ENCODE results near the gene KRT222. TPM values are rescaled to one million over a fixed set of nuclear protein-coding genes. Genes with fewer than 3 reads are reported as not detected.

The KRT222 gene
- not detected in 2 replicates for total RNA-seq

GRCh38 chr17:40664582-40665333, at the start of gene KRT222:
KRT222 (minus strand) TSS chr17:40665177; CDS start chr17:40665099, 78 bp downstream.

GRCh38 chr17:40703652-40704051, 38.7 kb upstream of the KRT222 start, which contains the start of gene KRT24:
KRT24 (minus strand) TSS chr17:40703752; CDS start chr17:40703693, 59 bp downstream.

GRCh38 chr17:40647624-40648383, 17.2 kb downstream of the KRT222 start, which contains the start of gene SMARCE1:
SMARCE1 (minus strand) TSS chr17:40647818; CDS start chr17:40645802, 2,016 bp downstream.

Other genes with a start within 250 kb of the KRT222 start
- 33.9 and 74.6 TPM in 2 replicates for gene TOP2A, start 247.3 kb downstream of the KRT222 start, total RNA-seq
- gene IGFBP4, start 221.7 kb downstream of the KRT222 start, total RNA-seq: 149 and 165 TPM in 2 replicates
- not detected in 2 replicates for gene TNS4, start 163.6 kb downstream of the KRT222 start, total RNA-seq
- gene CCR7, start 99.7 kb downstream of the KRT222 start, total RNA-seq: under 0.01 and 0.09 TPM in 2 replicates
- 79.2 and 98.3 TPM in 2 replicates for gene SMARCE1, start 17.4 kb downstream of the KRT222 start, total RNA-seq
- not detected in 2 replicates for gene KRT24, start 38.6 kb upstream of the KRT222 start, total RNA-seq
- not detected in 2 replicates for gene KRT25, start 90.2 kb upstream of the KRT222 start, total RNA-seq
- gene KRT26, start 107.0 kb upstream of the KRT222 start, total RNA-seq: not detected in 2 replicates
- not detected in 2 replicates for gene KRT27, start 117.4 kb upstream of the KRT222 start, total RNA-seq
- not detected in 2 replicates for gene KRT28, start 134.8 kb upstream of the KRT222 start, total RNA-seq
- gene KRT10, start 157.4 kb upstream of the KRT222 start, total RNA-seq: 2.7 and 4.0 TPM in 2 replicates
- gene KRT12, start 202.0 kb upstream of the KRT222 start, total RNA-seq: not detected in 2 replicates
- gene KRT20, start 220.1 kb upstream of the KRT222 start, total RNA-seq: not detected in 2 replicates

Measured in endothelial cell of coronary artery (primary cell).